ENCODE data around the gene ASIC3.

GRCh38 chr7:151093748-151094147, 45.4 kb downstream of the ASIC3 start:
- TF ChIP-seq EZH2 (IDR thresholded peaks at IDR 0.05; ENCODE audit: insufficient read depth, poor library complexity, severe bottlenecking) (no peak), EZH2phosphoT487 (IDR thresholded peaks at IDR 0.05; ENCODE audit: insufficient read depth, low read depth) (no peak)

Measured in GM23248 (cell line).